ENCODE data around the gene AP4S1. TPM values are rescaled to one million over a fixed set of nuclear protein-coding genes. Genes with fewer than 3 reads are reported as not detected.
A peak's percentile ranks its signal among the peaks of the same experiment; 100 is the strongest.

The AP4S1 gene
- total and polyA plus RNA-seq, 11 donors: 6.4 to 11.9 (median 8.6) TPM

DNA sequence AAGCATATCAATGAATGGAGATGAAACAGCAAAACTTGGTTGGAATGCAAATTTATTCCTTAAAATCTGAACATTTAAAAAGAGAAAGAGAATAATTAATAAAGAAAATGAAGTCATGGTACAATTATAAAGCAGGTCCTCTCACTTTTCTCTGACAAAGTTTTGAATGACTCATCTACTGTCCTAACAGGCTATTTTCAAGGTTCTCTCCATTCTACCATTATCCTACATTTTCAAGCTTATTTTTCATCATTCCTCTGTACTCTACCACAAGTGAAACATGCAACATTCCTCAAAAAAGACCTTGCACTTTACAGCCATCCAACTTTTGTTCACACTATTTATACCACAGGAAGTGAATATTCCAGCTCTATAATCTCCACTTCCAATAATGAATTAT lies 36.9 kb upstream of the AP4S1 start:
- intact Hi-C loops (cut with DNase I): no loop called here
- TF ChIP-seq POLR2A (IDR thresholded peaks at IDR 0.05): no peak
- TF ChIP-seq, protein P1, sequence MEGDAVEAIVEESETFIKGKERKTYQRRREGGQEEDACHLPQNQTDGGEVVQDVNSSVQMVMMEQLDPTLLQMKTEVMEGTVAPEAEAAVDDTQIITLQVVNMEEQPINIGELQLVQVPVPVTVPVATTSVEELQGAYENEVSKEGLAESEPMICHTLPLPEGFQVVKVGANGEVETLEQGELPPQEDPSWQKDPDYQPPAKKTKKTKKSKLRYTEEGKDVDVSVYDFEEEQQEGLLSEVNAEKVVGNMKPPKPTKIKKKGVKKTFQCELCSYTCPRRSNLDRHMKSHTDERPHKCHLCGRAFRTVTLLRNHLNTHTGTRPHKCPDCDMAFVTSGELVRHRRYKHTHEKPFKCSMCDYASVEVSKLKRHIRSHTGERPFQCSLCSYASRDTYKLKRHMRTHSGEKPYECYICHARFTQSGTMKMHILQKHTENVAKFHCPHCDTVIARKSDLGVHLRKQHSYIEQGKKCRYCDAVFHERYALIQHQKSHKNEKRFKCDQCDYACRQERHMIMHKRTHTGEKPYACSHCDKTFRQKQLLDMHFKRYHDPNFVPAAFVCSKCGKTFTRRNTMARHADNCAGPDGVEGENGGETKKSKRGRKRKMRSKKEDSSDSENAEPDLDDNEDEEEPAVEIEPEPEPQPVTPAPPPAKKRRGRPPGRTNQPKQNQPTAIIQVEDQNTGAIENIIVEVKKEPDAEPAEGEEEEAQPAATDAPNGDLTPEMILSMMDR (IDR thresholded peaks at IDR 0.05): no peak
- Histone ChIP-seq H3K36me3 (no peaks in the 10 kb centered on the region), H3K27me3 (no peaks in the 10 kb centered on the region), H3K27ac (peak overlapping the region in 1 of 12 donors; percentile 51), H3K4me3 (no peak overlapping the region), H3K4me1 (peaks cover 0 to 58% (median 25%) of the 10 kb centered on the region in 12 donors), H3K9me3 (no peaks in the 10 kb centered on the region)
- ATAC-seq (no peak), DNase-seq (no peak)

DNA sequence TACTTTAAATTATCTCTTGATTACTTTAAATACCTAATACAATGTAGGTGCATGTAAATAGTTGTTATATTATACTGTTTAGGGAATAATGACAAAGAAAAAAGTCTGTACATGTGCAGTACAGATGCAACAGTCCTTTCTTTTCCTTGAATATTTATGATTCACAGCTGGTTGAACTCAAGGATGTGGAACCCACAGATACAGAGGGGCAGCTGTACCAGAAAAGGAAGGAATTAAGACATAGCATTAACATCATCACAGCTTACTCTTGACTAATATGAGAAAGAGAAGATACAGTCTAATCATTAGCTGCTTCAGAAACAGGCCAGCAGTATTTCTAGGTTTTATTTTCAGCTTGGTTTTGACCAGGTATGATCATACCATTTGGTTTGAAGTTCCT lies 34.7 kb upstream of the AP4S1 start:
- Histone ChIP-seq H3K4me1 (peaks cover 7 to 73% (median 36%) of the 10 kb centered on the region in 12 donors), H3K9me3 (no peaks in the 10 kb centered on the region), H3K4me3 (no peak overlapping the region), H3K36me3 (no peaks in the 10 kb centered on the region), H3K27me3 (no peaks in the 10 kb centered on the region), H3K27ac (no peak overlapping the region)
- intact Hi-C loops (cut with DNase I): no loop called here
- no peak for ATAC-seq
- TF ChIP-seq, protein P1 (IDR thresholded peaks at IDR 0.05): no peak
- no peak for TF ChIP-seq POLR2A (IDR thresholded peaks at IDR 0.05)
- DNase-seq: no peak

DNA sequence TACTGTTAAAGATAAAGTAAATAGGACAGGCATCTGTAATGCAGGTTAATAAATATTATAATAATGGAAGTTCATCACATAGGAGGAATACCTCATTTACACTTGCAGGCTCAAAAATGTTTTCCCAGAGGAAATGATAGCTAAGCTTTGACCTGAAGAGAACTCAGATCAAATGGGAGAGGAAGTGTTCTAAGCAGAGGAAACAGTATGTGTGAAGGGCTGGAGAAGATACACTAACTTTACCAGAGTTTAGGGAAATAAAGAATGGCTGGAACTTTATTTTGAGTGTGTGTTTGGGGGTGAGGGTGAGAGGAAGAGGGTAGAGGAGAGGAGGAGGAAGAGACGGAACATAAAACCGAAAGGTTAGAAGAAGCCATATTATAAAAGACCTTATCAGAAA lies 34.0 kb upstream of the AP4S1 start:
- Histone ChIP-seq H3K27ac (no peak overlapping the region), H3K36me3 (no peaks in the 10 kb centered on the region), H3K27me3 (no peaks in the 10 kb centered on the region), H3K9me3 (no peaks in the 10 kb centered on the region), H3K4me3 (no peak overlapping the region), H3K4me1 (peaks cover 7 to 73% (median 41%) of the 10 kb centered on the region in 12 donors)
- no peak for TF ChIP-seq POLR2A (IDR thresholded peaks at IDR 0.05)
- TF ChIP-seq, protein P1 (IDR thresholded peaks at IDR 0.05): no peak
- 50 to 65% (median 64%) methylated on average over 2 of the region's 2 CpGs for WGBS, 4 donors
- DNase-seq: no peak
- intact Hi-C loops (cut with DNase I): no loop called here
- no peak for ATAC-seq

DNA sequence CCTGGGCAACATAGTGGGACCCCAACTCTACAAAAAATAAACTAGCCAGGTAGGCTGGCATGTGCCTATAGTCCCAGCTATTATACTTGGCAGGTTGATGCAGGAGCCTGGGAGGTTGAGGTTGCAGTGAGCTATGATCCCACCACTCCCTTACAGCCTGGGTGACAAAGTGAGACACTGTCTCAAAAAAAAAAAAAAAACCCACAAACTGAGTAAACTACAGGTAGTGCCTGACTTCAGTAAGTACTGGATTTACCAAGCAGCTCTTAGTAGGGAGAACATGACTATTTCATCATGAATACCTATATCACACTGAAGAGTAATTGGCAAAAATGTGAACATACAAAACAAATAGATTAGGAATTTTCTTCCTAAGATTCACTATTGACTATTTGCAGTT lies 32.4 kb upstream of the AP4S1 start:
- H3K4me3 ChIP-seq: no peak overlapping the region
- TF ChIP-seq, protein P1 (IDR thresholded peaks at IDR 0.05): no peak
- no peak for TF ChIP-seq POLR2A (IDR thresholded peaks at IDR 0.05)
- peaks cover 7 to 66% (median 40%) of the 10 kb centered on the region in 12 donors for H3K4me1 ChIP-seq
- peaks cover 0 to 7% (median 4%) of the 10 kb centered on the region in 12 donors for H3K9me3 ChIP-seq
- intact Hi-C loops (cut with DNase I): no loop called here
- no peak overlapping the region for H3K27ac ChIP-seq
- DNase-seq (no peak), ATAC-seq (no peak)
- H3K36me3 ChIP-seq: peaks cover 0 to 6% (median 0%) of the 10 kb centered on the region in 9 donors
- no peaks in the 10 kb centered on the region for H3K27me3 ChIP-seq
